Endothelial cell of umbilical vein (primary cell): ENCODE measurements around the gene KYNU. TPM values are rescaled to one million over a fixed set of nuclear protein-coding genes. Genes with fewer than 3 reads are reported as not detected.

Experiments
- BruUV-seq: library from RNA; stranded (reverse); fragments of 400-500 nt; replicated peaks from 2 replicates; lab custom pipeline; 2021; lab: Mats Ljungman, UMichigan
- CTCF ChIA-PET: fragments of 300-600, 350-600 bp; sonication (Branson Sonifier 250); formaldehyde crosslinking; loops from one replicate; lab custom pipeline; 2021; ENCODE audit warnings: antibody characterized with exemption, inconsistent platforms; lab: Charles Lee
- POLR2A ChIA-PET: fragments of 300-600, 350-600 bp; sonication (Branson Sonifier 250); formaldehyde crosslinking; loops from one replicate; lab custom pipeline; 2021; ENCODE audit warnings: antibody characterized with exemption, inconsistent platforms; lab: Charles Lee
- DNase-seq: peaks from one replicate; pipeline ENCODE4 v3.0.0-alpha.2; 2011; ENCODE audit warnings: low read depth, low spot score
- FAIRE-seq: peaks from 2 replicates; lab custom pipeline; 2011; peaks lifted over from hg19 to GRCh38; lab: Jason Lieb, UNC
- H2AFZ ChIP-seq: 2 replicates; pipeline ENCODE4 v1.6.0; 2012; ENCODE audit warnings: low read depth, low read length, control low read depth, inconsistent platforms
- H3K27ac ChIP-seq: 2 replicates; pipeline ENCODE4 v1.5.1; 2011; ENCODE audit warnings: low read depth, mild to moderate bottlenecking, control low read depth, low read length, moderate library complexity; ENCODE audit not compliant: insufficient read depth
- H3K27me3 ChIP-seq, 2 experiments: 2 replicates each; pipeline versions ENCODE4 v1.6.0 to v1.6.1; 2011; ENCODE audit warnings: low read length in 2 of 2, mixed read lengths in 1 of 2; ENCODE audit not compliant: control insufficient read depth in 2 of 2, insufficient read depth in 2 of 2
- H3K36me3 ChIP-seq, 2 experiments: 2 replicates in 1 of 2; 3 replicates in 1 of 2; pipeline ENCODE4 v1.5.1; 2011; ENCODE audit warnings: low read length in 2 of 2, mild to moderate bottlenecking in 1 of 2, moderate library complexity in 1 of 2; ENCODE audit not compliant: control insufficient read depth in 2 of 2, insufficient read depth in 2 of 2; ENCODE audit errors: extremely low read depth in 1 of 2
- H3K4me1 ChIP-seq: 3 replicates; pipeline ENCODE4 v1.5.1; 2011; ENCODE audit warnings: mild to moderate bottlenecking, low read length; ENCODE audit not compliant: control insufficient read depth, insufficient read depth; ENCODE audit errors: extremely low read depth
- H3K4me2 ChIP-seq: 2 replicates; pipeline ENCODE4 v1.6.1; 2011; ENCODE audit warnings: low read length, control low read depth, mixed read lengths; ENCODE audit not compliant: insufficient read depth
- H3K4me3 ChIP-seq, 3 experiments: fragments of 200-600 bp in 1 of 3; sonication (generic), shearing (Covaris generic) in 1 of 3; replicated peaks in 1 of 3; 2 replicates each; pipeline ENCODE4 v1.5.1; 2011 to 2016; ENCODE audit warnings: control low read depth in 3 of 3, low read length in 3 of 3, mild to moderate bottlenecking in 2 of 3, inconsistent platforms in 1 of 3, low read depth in 1 of 3, moderate library complexity in 1 of 3; ENCODE audit not compliant: insufficient read depth in 1 of 3
- H3K79me2 ChIP-seq: 2 replicates; pipeline ENCODE4 v1.6.0; 2012; ENCODE audit warnings: low read length, inconsistent platforms; ENCODE audit not compliant: control insufficient read depth, insufficient read depth
- H3K9ac ChIP-seq: replicated peaks from 2 replicates; pipeline ENCODE3; 2011; ENCODE audit warnings: low read length, control low read depth; ENCODE audit not compliant: insufficient read depth; ENCODE audit errors: extremely low read depth
- H3K9me1 ChIP-seq: replicated peaks from 3 replicates; pipeline ENCODE4 v1.6.0; 2011; ENCODE audit warnings: mild to moderate bottlenecking, low read length; ENCODE audit not compliant: control insufficient read depth, insufficient read depth; ENCODE audit errors: extremely low read depth
- H3K9me3 ChIP-seq: replicated peaks from 2 replicates; pipeline ENCODE4 v1.5.1; 2012; ENCODE audit warnings: low read length, inconsistent platforms; ENCODE audit not compliant: control insufficient read depth, insufficient read depth
- H4K20me1 ChIP-seq: replicated peaks from 2 replicates; pipeline ENCODE3; 2011; ENCODE audit warnings: mild to moderate bottlenecking, low read length; ENCODE audit not compliant: control insufficient read depth, insufficient read depth; ENCODE audit errors: extremely low read depth
- CTCF ChIP-seq, 2 donors: IDR thresholded peaks; 1 replicate in 1 of 2; 2 replicates in 1 of 2; pipeline ENCODE4 v1.5.1; 2011; ENCODE audit warnings: low read length in 2 of 2, mild to moderate bottlenecking in 2 of 2, moderate library complexity in 2 of 2, control low read depth in 1 of 2, inconsistent platforms in 1 of 2, low read depth in 1 of 2; ENCODE audit not compliant: insufficient read depth in 1 of 2; ENCODE audit errors: extremely low read depth in 1 of 2
- EZH2 ChIP-seq: IDR thresholded peaks from 2 replicates; pipeline ENCODE4 v1.6.1; 2012; ENCODE audit warnings: borderline replicate concordance, low read depth, mild to moderate bottlenecking, moderate library complexity, low read length, inconsistent platforms; ENCODE audit not compliant: severe bottlenecking
- FOS ChIP-seq: IDR thresholded peaks from 2 replicates; pipeline ENCODE4 v1.6.1; 2011; ENCODE audit warnings: mild to moderate bottlenecking, low read length, moderate library complexity, borderline replicate concordance; ENCODE audit not compliant: insufficient read depth
- JUN ChIP-seq: IDR thresholded peaks from 2 replicates; pipeline ENCODE4 v1.6.1; 2011; ENCODE audit warnings: borderline replicate concordance, low read depth; ENCODE audit not compliant: insufficient read length, insufficient read depth
- MAX ChIP-seq: IDR thresholded peaks from 2 replicates; pipeline ENCODE4 v1.6.1; 2011; ENCODE audit not compliant: insufficient read depth, insufficient read length
- MYC ChIP-seq: IDR thresholded peaks from one replicate; pipeline ENCODE4 v1.6.1; 2011; ENCODE audit warnings: mild to moderate bottlenecking, low read depth, low read length
- POLR2AphosphoS5 ChIP-seq: IDR thresholded peaks from 2 replicates; pipeline ENCODE4 v1.6.1; 2012; ENCODE audit warnings: low read depth, mild to moderate bottlenecking, control low read depth, low read length, moderate library complexity; ENCODE audit not compliant: insufficient read depth
- dilution Hi-C: fragments of 300-500 bp; cut with MboI; formaldehyde crosslinking; loops from one replicate; pipeline ENCODE4 v1.15.0; 2019; ENCODE audit warnings: low sequenced_read_pairs; ENCODE audit not compliant: extremely low pct_ligation_motif_present
- intact Hi-C: fragments of 100-400 bp; cut with micrococcal nuclease; formaldehyde crosslinking; loops from one replicate; pipeline ENCODE4 v1.10.0; 2022
- polyA plus RNA-seq, 4 experiments: library from polyadenylated mRNA; depleted of rRNA in 3 of 4; stranded (reverse) in 3 of 4; unstranded in 1 of 4; fragments of >200 nt; gene quantifications; 2 replicates each; pipeline versions ENCODE4 v1.2.1 to v1.2.3, GENCODE V29; 2011 to 2012; ENCODE audit warnings: missing spikeins in 1 of 4
- total RNA-seq: library from RNA; stranded (reverse); gene quantifications from 2 replicates; pipeline ENCODE4 v1.2.3, GENCODE V29; 2021

KYNU gene
- total and polyA plus RNA-seq, 2 donors (not counting 3 experiments of a cell fraction or from before 2014, with no cell fraction given): 0.04 TPM; not detected in 1

GRCh38 chr2:142930835-142931398, 53.5 kb downstream of the KYNU start:
- CTCF ChIA-PET: no interaction called here

More at GRCh38 chr2:142930835-142931398, 53.5 kb downstream of the KYNU start:
- no peaks in the 10 kb centered on the region for H3K79me2 ChIP-seq
- FAIRE-seq (no peak), DNase-seq (no peak)
- H3K9ac ChIP-seq: no peak overlapping the region
- no peak overlapping the region for H3K4me3 ChIP-seq
- TF ChIP-seq CTCF (IDR thresholded peaks at IDR 0.05; ENCODE audit: extremely low read depth in 1 of 2, insufficient read depth in 1 of 2, low read depth in 1 of 2, low read length in 2 of 2) (no peak), FOS (no peak), MAX (no peak), MYC (no peak), EZH2 (no peak), POLR2AphosphoS5 (no peak), JUN (no peak)
- H2AFZ ChIP-seq: no peak overlapping the region
- no peaks in the 10 kb centered on the region for H3K4me1 ChIP-seq
- H3K9me1 ChIP-seq: no peaks in the 10 kb centered on the region
- no peak overlapping the region for H3K4me2 ChIP-seq
- H4K20me1 ChIP-seq: no peaks in the 10 kb centered on the region
- POLR2A ChIA-PET: no interaction called here
- dilution Hi-C loops (no loop called here), intact Hi-C loops (no loop called here)
- no peaks in the 10 kb centered on the region for H3K9me3 ChIP-seq
- no peaks in the 10 kb centered on the region for H3K36me3 ChIP-seq
- BruUV-seq: no TSS peak
- no peak overlapping the region for H3K27ac ChIP-seq
- H3K27me3 ChIP-seq: no peaks in the 10 kb centered on the region
